ENCODE results near the gene ERC2.

- TF ChIP-seq CTCF (conservative IDR thresholded peaks at IDR 0.05; ENCODE audit: low read length) = no peak
- no peak for TF ChIP-seq EZH2phosphoT487 (IDR thresholded peaks at IDR 0.05; ENCODE audit: borderline replicate concordance, low read depth, low read length)
Observed at GRCh38 chr3:56119575-56120349, 348.5 kb downstream of the ERC2 start.

Measured in OCI-LY7 (cell line).